KOPT-K1 (cell line): ENCODE measurements around the gene RPL29.

Source experiments
- H3K27ac ChIP-seq: fragments of 200-600 bp; sonication (generic); 2 replicates; pipeline ENCODE4 v1.5.1; 2016; ENCODE audit warnings: antibody characterized with exemption, mild to moderate bottlenecking, low read depth, low read length; ENCODE audit not compliant: poor library complexity, severe bottlenecking
- H3K36me3 ChIP-seq: fragments of 200-600 bp; sonication (generic); 2 replicates; pipeline ENCODE4 v1.5.1; 2017; ENCODE audit warnings: antibody characterized with exemption, mild to moderate bottlenecking, low read length, moderate library complexity; ENCODE audit not compliant: insufficient read depth
- H3K9me3 ChIP-seq: fragments of 200-600 bp; sonication (generic); 2 replicates; pipeline ENCODE4 v1.5.1; 2017; ENCODE audit warnings: antibody characterized with exemption, low read length, mild to moderate bottlenecking; ENCODE audit not compliant: insufficient read depth, poor library complexity, severe bottlenecking

Gene RPL29

GRCh38 chr3:52020796-52021195 lies 25.1 kb upstream of the RPL29 start:
- Histone ChIP-seq H3K36me3 (no peaks in the 10 kb centered on the region), H3K27ac (no peak overlapping the region), H3K9me3 (no peaks in the 10 kb centered on the region)

- H3K27ac ChIP-seq, result no peak overlapping the region
- no peaks in the 10 kb centered on the region for H3K36me3 ChIP-seq
- H3K9me3 ChIP-seq, result no peaks in the 10 kb centered on the region
Observed at GRCh38 chr3:52019352-52020080, 23.8 kb upstream of the RPL29 start.

GRCh38 chr3:52018319-52019000 lies 22.8 kb upstream of the RPL29 start:
- H3K27ac ChIP-seq, result no peak overlapping the region
- no peaks in the 10 kb centered on the region for H3K9me3 ChIP-seq
- H3K36me3 ChIP-seq, result no peaks in the 10 kb centered on the region

- H3K36me3 ChIP-seq, result no peaks in the 10 kb centered on the region
- no peaks in the 10 kb centered on the region for H3K9me3 ChIP-seq
- H3K27ac ChIP-seq, result no peak overlapping the region
Observed at GRCh38 chr3:52017586-52017985, 21.9 kb upstream of the RPL29 start.

- Histone ChIP-seq H3K27ac (no peak overlapping the region), H3K36me3 (no peaks in the 10 kb centered on the region)
Observed at GRCh38 chr3:52015438-52016228, 19.9 kb upstream of the RPL29 start.

GRCh38 chr3:52014613-52015012 lies 18.9 kb upstream of the RPL29 start:
- no peaks in the 10 kb centered on the region for H3K9me3 ChIP-seq
- H3K27ac ChIP-seq, result no peak overlapping the region
- no peaks in the 10 kb centered on the region for H3K36me3 ChIP-seq

More at GRCh38 chr3:52015438-52016228, 19.9 kb upstream of the RPL29 start:
- H3K9me3 ChIP-seq, result no peaks in the 10 kb centered on the region

GRCh38 chr3:52013802-52014598 lies 18.3 kb upstream of the RPL29 start:
- Histone ChIP-seq H3K36me3 (no peaks in the 10 kb centered on the region), H3K9me3 (no peaks in the 10 kb centered on the region), H3K27ac (no peak overlapping the region)

GRCh38 chr3:52012699-52013098 lies 17.0 kb upstream of the RPL29 start:
- H3K9me3 ChIP-seq, result no peaks in the 10 kb centered on the region
- H3K27ac ChIP-seq, result no peak overlapping the region
- H3K36me3 ChIP-seq, result no peaks in the 10 kb centered on the region

- Histone ChIP-seq H3K27ac (no peak overlapping the region), H3K36me3 (no peaks in the 10 kb centered on the region), H3K9me3 (no peaks in the 10 kb centered on the region)
Observed at GRCh38 chr3:52010431-52010830, 14.7 kb upstream of the RPL29 start.

GRCh38 chr3:52007291-52007690 lies 11.6 kb upstream of the RPL29 start:
- no peaks in the 10 kb centered on the region for H3K36me3 ChIP-seq
- no peak overlapping the region for H3K27ac ChIP-seq
- no peaks in the 10 kb centered on the region for H3K9me3 ChIP-seq

- Histone ChIP-seq H3K9me3 (no peaks in the 10 kb centered on the region), H3K36me3 (no peaks in the 10 kb centered on the region), H3K27ac (no peak overlapping the region)
Observed at GRCh38 chr3:52006820-52007133, 11.1 kb upstream of the RPL29 start.

- H3K36me3 ChIP-seq, result no peaks in the 10 kb centered on the region
- peak overlapping the region; percentile 48 for H3K27ac ChIP-seq
- no peaks in the 10 kb centered on the region for H3K9me3 ChIP-seq
Observed at GRCh38 chr3:52006017-52006819, 10.5 kb upstream of the RPL29 start.

- H3K27ac ChIP-seq, result peak overlapping the region; percentile 48
- H3K36me3 ChIP-seq, result no peaks in the 10 kb centered on the region
- H3K9me3 ChIP-seq, result no peaks in the 10 kb centered on the region
Observed at GRCh38 chr3:52005571-52005986, 9.9 kb upstream of the RPL29 start.

GRCh38 chr3:52004906-52005395 lies 9.3 kb upstream of the RPL29 start:
- Histone ChIP-seq H3K27ac (peak overlapping the region; percentile 9), H3K36me3 (no peaks in the 10 kb centered on the region), H3K9me3 (no peaks in the 10 kb centered on the region)
